GM23338 (cell line): ENCODE measurements around the gene TAS2R31. TPM values are rescaled to one million over a fixed set of nuclear protein-coding genes. Genes with fewer than 3 reads are reported as not detected.

Source experiments
- ATAC-seq: fragments of 200-7000 bp; cut with Tn5 transposase; 3 replicates; pipeline ENCODE4 v1.9.1; 2020
- DNase-seq: peaks from one replicate; pipeline ENCODE4 v3.0.0-alpha.2; 2015; ENCODE audit warnings: low spot score
- H2AFZ ChIP-seq: fragments of 200-600 bp; sonication (generic); 2 replicates; pipeline ENCODE4 v1.8.0; 2016; ENCODE audit warnings: antibody characterized with exemption, mild to moderate bottlenecking, moderate library complexity
- H3F3A ChIP-seq: fragments of 200-600 bp; sonication (generic); replicated peaks from 2 replicates; pipeline ENCODE4 v1.8.0; 2017; ENCODE audit warnings: antibody characterized with exemption, mixed run types, low read depth
- H3K27ac ChIP-seq: fragments of 200-600 bp; sonication (generic); 2 replicates; pipeline ENCODE4 v1.6.1; 2016; ENCODE audit warnings: low read depth
- H3K27me3 ChIP-seq: fragments of 200-600 bp; sonication (generic); 2 replicates; pipeline ENCODE4 v1.8.0; 2016; ENCODE audit warnings: mild to moderate bottlenecking, mixed run types, moderate library complexity; ENCODE audit not compliant: insufficient read depth
- H3K36me3 ChIP-seq: fragments of 200-600 bp; sonication (generic); 2 replicates; pipeline ENCODE4 v1.8.0; 2016; ENCODE audit warnings: mild to moderate bottlenecking; ENCODE audit not compliant: insufficient read depth
- H3K4me1 ChIP-seq: fragments of 200-600 bp; sonication (generic); 2 replicates; pipeline ENCODE4 v1.8.0; 2016; ENCODE audit warnings: mild to moderate bottlenecking, moderate library complexity; ENCODE audit not compliant: insufficient read depth
- H3K4me2 ChIP-seq: fragments of 200-600 bp; sonication (generic); 2 replicates; pipeline ENCODE4 v1.7.1; 2017; ENCODE audit warnings: mixed run types
- H3K4me3 ChIP-seq: fragments of 200-600 bp; sonication (generic); 2 replicates; pipeline ENCODE4 v1.6.1; 2016; ENCODE audit warnings: mixed run types
- H3K79me2 ChIP-seq: fragments of 200-600 bp; sonication (generic); replicated peaks from 2 replicates; pipeline ENCODE4 v1.8.0; 2017; ENCODE audit warnings: mild to moderate bottlenecking; ENCODE audit not compliant: insufficient read depth
- H3K9me2 ChIP-seq: fragments of 200-600 bp; sonication (generic); 2 replicates; pipeline ENCODE4 v1.8.0; 2017; ENCODE audit not compliant: insufficient read depth
- H4K20me1 ChIP-seq: fragments of 200-600 bp; sonication (generic); replicated peaks from 2 replicates; pipeline ENCODE4 v1.8.0; 2017; ENCODE audit warnings: mild to moderate bottlenecking; ENCODE audit not compliant: insufficient read depth
- H3K27ac Mint-ChIP-seq: 2 replicates; pipeline ENCODE4 v1.8.0; 2020; ENCODE audit warnings: inconsistent platforms, mild to moderate bottlenecking, moderate library complexity, mixed read lengths
- H3K27me3 Mint-ChIP-seq: 3 replicates; pipeline ENCODE4 v1.8.0; 2022; ENCODE audit warnings: low read depth, mild to moderate bottlenecking, moderate library complexity, mixed read lengths, inconsistent platforms; ENCODE audit not compliant: insufficient read depth, poor library complexity
- H3K36me3 Mint-ChIP-seq: 3 replicates; pipeline ENCODE4 v1.8.0; 2021; ENCODE audit warnings: low read depth, mild to moderate bottlenecking, inconsistent platforms, moderate library complexity, mixed read lengths
- H3K4me1 Mint-ChIP-seq: 3 replicates; pipeline ENCODE4 v1.8.0; 2020; ENCODE audit warnings: mild to moderate bottlenecking, inconsistent platforms, mixed read lengths
- H3K4me3 Mint-ChIP-seq: 3 replicates; pipeline ENCODE4 v1.8.0; 2021; ENCODE audit warnings: moderate library complexity, mild to moderate bottlenecking, inconsistent platforms, mixed read lengths
- H3K9me3 Mint-ChIP-seq: 3 replicates; pipeline ENCODE4 v1.8.0; 2020; ENCODE audit warnings: moderate library complexity, mild to moderate bottlenecking, inconsistent platforms, mixed read lengths
- CREB1 ChIP-seq: fragments of 250-450 bp; sonication (Bioruptor Pico); IDR thresholded peaks from 2 replicates; pipeline ENCODE4 v1.5.0; 2020; ENCODE audit warnings: low read depth, mild to moderate bottlenecking, moderate library complexity
- EZH2 ChIP-seq: fragments of 200-600 bp; sonication (generic); IDR thresholded peaks from one replicate; pipeline ENCODE4 v1.8.0; 2017; ENCODE audit warnings: antibody characterized with exemption, mild to moderate bottlenecking, low read depth; ENCODE audit not compliant: unreplicated experiment
- EZH2phosphoT487 ChIP-seq: fragments of 200-600 bp; sonication (generic); IDR thresholded peaks from one replicate; pipeline ENCODE4 v1.8.1; 2018; ENCODE audit warnings: antibody characterized with exemption; ENCODE audit not compliant: unreplicated experiment
- JUNB ChIP-seq: IDR thresholded peaks from one replicate; pipeline ENCODE4 v1.6.1; 2016; ENCODE audit warnings: antibody characterized with exemption; ENCODE audit not compliant: unreplicated experiment
- NANOG ChIP-seq: IDR thresholded peaks from 2 replicates; pipeline ENCODE4 v1.6.1; 2016; ENCODE audit warnings: antibody characterized with exemption, borderline replicate concordance
- STAT1 ChIP-seq: IDR thresholded peaks from one replicate; pipeline ENCODE4 v1.6.1; 2016; ENCODE audit warnings: antibody characterized with exemption; ENCODE audit not compliant: unreplicated experiment
- ZNF114 ChIP-seq: fragments of 250-450 bp; sonication (Bioruptor Pico); IDR thresholded peaks from 2 replicates; pipeline ENCODE4 v1.5.0; 2020; ENCODE audit warnings: mild to moderate bottlenecking, moderate library complexity
- ZNF331 ChIP-seq: fragments of 250-450 bp; sonication (Bioruptor Pico); IDR thresholded peaks from 2 replicates; pipeline ENCODE4 v1.5.0; 2020; ENCODE audit warnings: low read depth, mild to moderate bottlenecking, moderate library complexity
- polyA plus RNA-seq: library from polyadenylated mRNA; unstranded; fragments of >200 nt; fragmentation: Nextera tagmentation; extraction: Ambion mirVana; gene quantifications from 2 replicates; pipeline ENCODE4 v1.2.1, GENCODE V29; 2016
- total RNA-seq: library from RNA; depleted of rRNA; stranded (reverse); fragments of >200 nt; shearing (Covaris generic); gene quantifications from 2 replicates; pipeline ENCODE4 v1.2.3, GENCODE V29; 2014
- TF ChIP-seq, protein P1 (sequence below): IDR thresholded peaks from one replicate; pipeline ENCODE4 v1.6.1; 2018; ENCODE audit warnings: antibody characterized with exemption; ENCODE audit not compliant: unreplicated experiment
- TF ChIP-seq, protein P2 (sequence below): IDR thresholded peaks from 2 replicates; pipeline ENCODE4 v1.6.1; 2016; ENCODE audit warnings: antibody characterized with exemption
- TF ChIP-seq, protein P3 (sequence below), 2 experiments: fragments of 200-600 bp in 1 of 2; sonication (generic) in 1 of 2; conservative IDR thresholded peaks; 2 replicates each; pipeline versions ENCODE4 v1.5.1 to v1.6.1; 2016 to 2017; ENCODE audit warnings: antibody characterized with exemption in 2 of 2, low read depth in 2 of 2, mild to moderate bottlenecking in 2 of 2, moderate library complexity in 1 of 2

The TAS2R31 gene
- total and polyA plus RNA-seq, 2 experiments from 2014 or later, result 12.9 TPM; not detected in 1

DNA sequence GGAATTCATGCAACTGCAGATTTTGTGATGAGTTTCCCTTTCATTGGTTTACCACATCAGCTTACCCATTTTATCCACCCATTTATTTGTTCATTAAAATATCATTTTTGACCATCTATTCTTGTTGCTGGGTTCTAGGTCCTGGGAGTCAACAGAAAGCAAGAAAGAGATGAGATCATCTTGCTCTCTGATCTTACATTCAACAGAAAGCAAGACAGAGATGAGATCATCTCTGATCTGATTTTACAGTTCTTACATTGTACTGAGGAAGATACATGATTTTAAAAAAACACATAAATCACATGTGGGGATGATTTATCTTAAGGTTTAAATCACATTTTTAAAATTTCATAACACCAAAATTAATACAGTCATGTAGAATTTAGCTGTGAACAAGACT, 28.6 kb upstream of the TAS2R31 start:
- no peak overlapping the region for H3K27ac ChIP-seq
- H3K4me3 ChIP-seq, result no peak overlapping the region
- TF ChIP-seq STAT1, result no peak
- TF ChIP-seq CREB1 (CRISPR knock-in tag), result no peak
- TF ChIP-seq EZH2, result no peak
- TF ChIP-seq, protein P1, sequence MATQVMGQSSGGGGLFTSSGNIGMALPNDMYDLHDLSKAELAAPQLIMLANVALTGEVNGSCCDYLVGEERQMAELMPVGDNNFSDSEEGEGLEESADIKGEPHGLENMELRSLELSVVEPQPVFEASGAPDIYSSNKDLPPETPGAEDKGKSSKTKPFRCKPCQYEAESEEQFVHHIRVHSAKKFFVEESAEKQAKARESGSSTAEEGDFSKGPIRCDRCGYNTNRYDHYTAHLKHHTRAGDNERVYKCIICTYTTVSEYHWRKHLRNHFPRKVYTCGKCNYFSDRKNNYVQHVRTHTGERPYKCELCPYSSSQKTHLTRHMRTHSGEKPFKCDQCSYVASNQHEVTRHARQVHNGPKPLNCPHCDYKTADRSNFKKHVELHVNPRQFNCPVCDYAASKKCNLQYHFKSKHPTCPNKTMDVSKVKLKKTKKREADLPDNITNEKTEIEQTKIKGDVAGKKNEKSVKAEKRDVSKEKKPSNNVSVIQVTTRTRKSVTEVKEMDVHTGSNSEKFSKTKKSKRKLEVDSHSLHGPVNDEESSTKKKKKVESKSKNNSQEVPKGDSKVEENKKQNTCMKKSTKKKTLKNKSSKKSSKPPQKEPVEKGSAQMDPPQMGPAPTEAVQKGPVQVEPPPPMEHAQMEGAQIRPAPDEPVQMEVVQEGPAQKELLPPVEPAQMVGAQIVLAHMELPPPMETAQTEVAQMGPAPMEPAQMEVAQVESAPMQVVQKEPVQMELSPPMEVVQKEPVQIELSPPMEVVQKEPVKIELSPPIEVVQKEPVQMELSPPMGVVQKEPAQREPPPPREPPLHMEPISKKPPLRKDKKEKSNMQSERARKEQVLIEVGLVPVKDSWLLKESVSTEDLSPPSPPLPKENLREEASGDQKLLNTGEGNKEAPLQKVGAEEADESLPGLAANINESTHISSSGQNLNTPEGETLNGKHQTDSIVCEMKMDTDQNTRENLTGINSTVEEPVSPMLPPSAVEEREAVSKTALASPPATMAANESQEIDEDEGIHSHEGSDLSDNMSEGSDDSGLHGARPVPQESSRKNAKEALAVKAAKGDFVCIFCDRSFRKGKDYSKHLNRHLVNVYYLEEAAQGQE, result no peak
- TF ChIP-seq EZH2phosphoT487, result no peak
- TF ChIP-seq, protein P2, sequence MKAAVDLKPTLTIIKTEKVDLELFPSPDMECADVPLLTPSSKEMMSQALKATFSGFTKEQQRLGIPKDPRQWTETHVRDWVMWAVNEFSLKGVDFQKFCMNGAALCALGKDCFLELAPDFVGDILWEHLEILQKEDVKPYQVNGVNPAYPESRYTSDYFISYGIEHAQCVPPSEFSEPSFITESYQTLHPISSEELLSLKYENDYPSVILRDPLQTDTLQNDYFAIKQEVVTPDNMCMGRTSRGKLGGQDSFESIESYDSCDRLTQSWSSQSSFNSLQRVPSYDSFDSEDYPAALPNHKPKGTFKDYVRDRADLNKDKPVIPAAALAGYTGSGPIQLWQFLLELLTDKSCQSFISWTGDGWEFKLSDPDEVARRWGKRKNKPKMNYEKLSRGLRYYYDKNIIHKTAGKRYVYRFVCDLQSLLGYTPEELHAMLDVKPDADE, result no peak
- TF ChIP-seq, protein P3, sequence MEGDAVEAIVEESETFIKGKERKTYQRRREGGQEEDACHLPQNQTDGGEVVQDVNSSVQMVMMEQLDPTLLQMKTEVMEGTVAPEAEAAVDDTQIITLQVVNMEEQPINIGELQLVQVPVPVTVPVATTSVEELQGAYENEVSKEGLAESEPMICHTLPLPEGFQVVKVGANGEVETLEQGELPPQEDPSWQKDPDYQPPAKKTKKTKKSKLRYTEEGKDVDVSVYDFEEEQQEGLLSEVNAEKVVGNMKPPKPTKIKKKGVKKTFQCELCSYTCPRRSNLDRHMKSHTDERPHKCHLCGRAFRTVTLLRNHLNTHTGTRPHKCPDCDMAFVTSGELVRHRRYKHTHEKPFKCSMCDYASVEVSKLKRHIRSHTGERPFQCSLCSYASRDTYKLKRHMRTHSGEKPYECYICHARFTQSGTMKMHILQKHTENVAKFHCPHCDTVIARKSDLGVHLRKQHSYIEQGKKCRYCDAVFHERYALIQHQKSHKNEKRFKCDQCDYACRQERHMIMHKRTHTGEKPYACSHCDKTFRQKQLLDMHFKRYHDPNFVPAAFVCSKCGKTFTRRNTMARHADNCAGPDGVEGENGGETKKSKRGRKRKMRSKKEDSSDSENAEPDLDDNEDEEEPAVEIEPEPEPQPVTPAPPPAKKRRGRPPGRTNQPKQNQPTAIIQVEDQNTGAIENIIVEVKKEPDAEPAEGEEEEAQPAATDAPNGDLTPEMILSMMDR (conservative IDR thresholded peaks at IDR 0.05; ENCODE audit: low read depth in 2 of 2), result no peak
- no peak for TF ChIP-seq ZNF114 (CRISPR knock-in tag)
- no peak for TF ChIP-seq NANOG
- no peak for TF ChIP-seq ZNF331 (CRISPR knock-in tag)
- no peak for TF ChIP-seq JUNB
- no peaks in the 10 kb centered on the region for H4K20me1 ChIP-seq
- H3K79me2 ChIP-seq, result 0 out of 2 replicates have a peak, but pooled peaks cover 4% of the 10 kb centered on the region
- no peak overlapping the region for H2AFZ ChIP-seq
- H3F3A ChIP-seq, result no peaks in the 10 kb centered on the region
- ATAC-seq (no peak), DNase-seq (no peak)
- no peak overlapping the region for H3K4me3 Mint-ChIP-seq
- peaks cover 9% of the 10 kb centered on the region; the same call in 1 of the 3 replicates for H3K36me3 Mint-ChIP-seq
- H3K4me2 ChIP-seq, result no peak overlapping the region
- H3K4me1 Mint-ChIP-seq, result 0 out of 3 replicates have a peak, but pooled peaks cover 5% of the 10 kb centered on the region
- no peak overlapping the region for H3K27ac Mint-ChIP-seq
- no peaks in the 10 kb centered on the region; the same call in 1 of the 2 replicates for H3K9me2 ChIP-seq
- no peaks in the 10 kb centered on the region for H3K36me3 ChIP-seq
- H3K9me3 Mint-ChIP-seq, result no peaks in the 10 kb centered on the region
- H3K27me3 Mint-ChIP-seq, result no peaks in the 10 kb centered on the region
- H3K27me3 ChIP-seq, result no peaks in the 10 kb centered on the region
- H3K4me1 ChIP-seq, result no peaks in the 10 kb centered on the region
